Motor neuron (in vitro differentiated cells): ENCODE data around the gene TRMU. TPM values are rescaled to one million over a fixed set of nuclear protein-coding genes. Genes with fewer than 3 reads are reported as not detected.

Source experiments
- ATAC-seq, 8 experiments: fragments of 200-7000 bp; cut with Tn5 transposase; replicated peaks in 6 of 8; 2 replicates each; pipeline ENCODE4 v1.8.0; 2021; ENCODE audit warnings: mild to moderate bottlenecking in 8 of 8, moderate library complexity in 8 of 8
- H3K27ac ChIP-seq, 2 donors: fragments of 250-450 bp; sonication (Bioruptor Pico); 2 replicates each; pipeline ENCODE4 v1.9.0; 2021; ENCODE audit warnings: antibody characterized with exemption in 2 of 2, mild to moderate bottlenecking in 2 of 2, moderate library complexity in 1 of 2
- H3K4me1 ChIP-seq, 2 donors: fragments of 250-450 bp; sonication (Bioruptor Pico); replicated peaks in 1 of 2; 2 replicates each; pipeline ENCODE4 v1.6.1; 2021; ENCODE audit warnings: antibody characterized with exemption in 2 of 2, mild to moderate bottlenecking in 2 of 2, moderate library complexity in 1 of 2
- H3K4me3 ChIP-seq, 5 donors: fragments of 250-450 bp; sonication (Bioruptor Pico); 2 replicates each; pipeline ENCODE4 v1.9.0; 2021; ENCODE audit warnings: antibody characterized with exemption in 5 of 5, mild to moderate bottlenecking in 5 of 5, moderate library complexity in 4 of 5
- WGBS, 10 experiments: fragments of 450-650 bp; shearing (Covaris generic); methylation state at CpG; one replicate each; pipeline ENCODE4 v1.0.0; 2022; 5-methylcytosine and 5-hydroxymethylcytosine counted together
- in situ Hi-C, 9 experiments: fragments of 400-800 bp; cut with MboI; loops; one replicate each; pipeline ENCODE4 v1.15.0; 2021; ENCODE audit warnings: low sequenced_read_pairs in 9 of 9, low pct_unique_long_range_greater_than_20kb in 2 of 9; ENCODE audit not compliant: unreplicated experiment in 9 of 9
- total RNA-seq, 8 experiments: library from RNA; unstranded; fragments of 300-600 nt; gene quantifications; 2 replicates each; pipeline versions ENCODE4 v1.2.3 to v1.2.4, GENCODE V29; 2022

TRMU gene
- total RNA-seq = 10 to 100 TPM; 25.0 to 66.9 (median 39.3) TPM

- 0 to 23% (median 3%) methylated on average over 1 to 28 of the region's 93 CpGs; no CpG with 5 or more reads in 3 of the 10 experiments for WGBS, 10 experiments
- peak; percentile 92 to 97 (median 96) for ATAC-seq
- Histone ChIP-seq H3K4me1 (peaks cover 8 to 9% of the 10 kb centered on the region in 2 donors), H3K4me3 (peak within 1 kb of the TSS; percentile 56 to 83 (median 78)), H3K27ac (peak within 1 kb of the TSS; percentile 69 to 93)
- in situ Hi-C loops = no loop called here
Observed at GRCh38 chr22:46335201-46336118, at the start of gene TRMU. Gene TRMU, plus strand, starts transcription at chr22:46335714. Its CDS starts 51 bp downstream, at chr22:46335765.

- no peaks in the 10 kb centered on the region for H3K4me1 ChIP-seq
- no peak overlapping the region for H3K27ac ChIP-seq
- 75 to 100% (median 90%) methylated on average over 2 to 3 of the region's 3 CpGs; no CpG with 5 or more reads in 5 of the 10 experiments for WGBS, 10 experiments
- H3K4me3 ChIP-seq = no peak overlapping the region
- no peak for ATAC-seq
- in situ Hi-C loops = no loop called here
Observed at GRCh38 chr22:46286006-46286405, 49.5 kb upstream of the TRMU start.

- no peak for ATAC-seq
- WGBS, 10 experiments = 60 to 100% (median 90%) methylated on average over 1 to 9 of the region's 15 CpGs; no CpG with 5 or more reads in 3 of the 10 experiments
Observed at GRCh38 chr22:46286941-46287872, 48.3 kb upstream of the TRMU start.

GRCh38 chr22:46287873-46288751 lies 47.4 kb upstream of the TRMU start:
- WGBS, 10 experiments = 58 to 100% (median 93%) methylated on average over 2 to 4 of the region's 24 CpGs; no CpG with 5 or more reads in 4 of the 10 experiments
- no peaks in the 10 kb centered on the region for H3K4me1 ChIP-seq
- ATAC-seq = no peak
- in situ Hi-C loops = no loop called here
- no peak overlapping the region for H3K4me3 ChIP-seq
- H3K27ac ChIP-seq = no peak overlapping the region

More at GRCh38 chr22:46286941-46287872, 48.3 kb upstream of the TRMU start:
- Histone ChIP-seq H3K4me1 (no peaks in the 10 kb centered on the region), H3K4me3 (no peak overlapping the region), H3K27ac (no peak overlapping the region)
- in situ Hi-C loops = no loop called here

- in situ Hi-C loops = no loop called here
- no peak for ATAC-seq
- H3K4me3 ChIP-seq = no peak overlapping the region
- peaks cover 2 to 7% of the 10 kb centered on the region in 2 donors for H3K4me1 ChIP-seq
- 90 to 100% (median 100%) methylated on average over 1 to 2 of the region's 7 CpGs; no CpG with 5 or more reads in 7 of the 10 experiments for WGBS, 10 experiments
- no peak overlapping the region for H3K27ac ChIP-seq
Observed at GRCh38 chr22:46288846-46289243, 46.7 kb upstream of the TRMU start.

GRCh38 chr22:46289244-46289891 lies 46.1 kb upstream of the TRMU start:
- ATAC-seq = no peak
- H3K27ac ChIP-seq = no peak overlapping the region
- whole genome bisulfite sequencing, 10 experiments = 80 to 90% (median 89%) methylated on average over 1 to 10 of the region's 33 CpGs; no CpG with 5 or more reads in 5 of the 10 experiments
- peaks cover 2 to 8% of the 10 kb centered on the region in 2 donors for H3K4me1 ChIP-seq
- in situ Hi-C loops = no loop called here
- no peak overlapping the region for H3K4me3 ChIP-seq

- WGBS, 10 experiments = 60 to 100% (median 100%) methylated on average over 1 to 7 of the region's 17 CpGs; no CpG with 5 or more reads in 1 of the 10 experiments
- peaks cover 3 to 8% of the 10 kb centered on the region in 2 donors for H3K4me1 ChIP-seq
- in situ Hi-C loops = no loop called here
- ATAC-seq = no peak
- H3K4me3 ChIP-seq = no peak overlapping the region
- H3K27ac ChIP-seq = no peak overlapping the region
Observed at GRCh38 chr22:46290121-46290842, 45.2 kb upstream of the TRMU start.

- ATAC-seq = no peak
- no peak overlapping the region for H3K27ac ChIP-seq
- peaks cover 10 to 15% of the 10 kb centered on the region in 2 donors for H3K4me1 ChIP-seq
- no peak overlapping the region for H3K4me3 ChIP-seq
- in situ Hi-C loops = no loop called here
- WGBS, 10 experiments = 65 to 100% (median 85%) methylated on average over 2 to 6 of the region's 23 CpGs; no CpG with 5 or more reads in 5 of the 10 experiments
Observed at GRCh38 chr22:46290843-46291785, 44.4 kb upstream of the TRMU start.

- in situ Hi-C loops = no loop called here
- Histone ChIP-seq H3K4me1 (peaks cover 10 to 17% of the 10 kb centered on the region in 2 donors), H3K27ac (no peak overlapping the region), H3K4me3 (no peak overlapping the region)
- WGBS, 10 experiments = 74 to 100% (median 100%) methylated on average over 1 to 3 of the region's 3 CpGs; no CpG with 5 or more reads in 1 of the 10 experiments
- ATAC-seq = no peak
Observed at GRCh38 chr22:46292173-46292572, 43.3 kb upstream of the TRMU start.

GRCh38 chr22:46292732-46293131 lies 42.8 kb upstream of the TRMU start:
- H3K4me3 ChIP-seq = no peak overlapping the region
- ATAC-seq = no peak
- in situ Hi-C loops = no loop called here
- peaks cover 10 to 17% of the 10 kb centered on the region in 2 donors for H3K4me1 ChIP-seq
- 88 to 100% (median 90%) methylated on average over 1 to 5 of the region's 14 CpGs; no CpG with 5 or more reads in 5 of the 10 experiments for WGBS, 10 experiments
- no peak overlapping the region for H3K27ac ChIP-seq
